Stimulated activated CD8-positive, alpha-beta memory T cell treated with anti-CD3 and anti-CD28 coated beads, Interleukin-12 subunit alpha, Interleukin-12 subunit beta, amount 100 ng/mL, for 4 hours (primary cell): ENCODE data around the gene FRMD3.

Source experiments
- DNase-seq: peaks from one replicate; pipeline ENCODE4 v3.0.0-alpha.2; 2020; ENCODE audit warnings: low read depth

FRMD3 gene

GRCh38 chr9:83334320-83334719, 203.9 kb downstream of the FRMD3 start:
- peak; percentile 16 for DNase-seq

- no peak for DNase-seq
Observed at GRCh38 chr9:83330207-83331196, 207.7 kb downstream of the FRMD3 start.

- no peak for DNase-seq
Observed at GRCh38 chr9:83327750-83328622, 210.2 kb downstream of the FRMD3 start.

GRCh38 chr9:83327323-83327722, 210.9 kb downstream of the FRMD3 start:
- no peak for DNase-seq

- no peak for DNase-seq
Observed at GRCh38 chr9:83323148-83323547, 215.1 kb downstream of the FRMD3 start.

GRCh38 chr9:83322438-83322837, 215.8 kb downstream of the FRMD3 start:
- DNase-seq, result no peak

- no peak for DNase-seq
Observed at GRCh38 chr9:83317244-83317643, 221.0 kb downstream of the FRMD3 start.

- DNase-seq, result no peak
Observed at GRCh38 chr9:83315649-83316048, 222.6 kb downstream of the FRMD3 start.

GRCh38 chr9:83313781-83314180, 224.4 kb downstream of the FRMD3 start:
- DNase-seq, result no peak

GRCh38 chr9:83312537-83312936, 225.7 kb downstream of the FRMD3 start:
- no peak for DNase-seq

- DNase-seq, result no peak
Observed at GRCh38 chr9:83307066-83307724, 231.0 kb downstream of the FRMD3 start.

- DNase-seq, result no peak
Observed at GRCh38 chr9:83304686-83305085, 233.5 kb downstream of the FRMD3 start.

GRCh38 chr9:83299571-83299970, 238.6 kb downstream of the FRMD3 start:
- DNase-seq, result no peak

GRCh38 chr9:83299094-83299493, 239.1 kb downstream of the FRMD3 start:
- no peak for DNase-seq

GRCh38 chr9:83296123-83296522, 242.1 kb downstream of the FRMD3 start:
- no peak for DNase-seq

GRCh38 chr9:83294816-83295215, 243.4 kb downstream of the FRMD3 start:
- DNase-seq, result no peak

- DNase-seq, result no peak
Observed at GRCh38 chr9:83291196-83291595, 247.0 kb downstream of the FRMD3 start.

- no peak for DNase-seq
Observed at GRCh38 chr9:83290692-83291091, 247.5 kb downstream of the FRMD3 start.

GRCh38 chr9:83287021-83287420, 251.2 kb downstream of the FRMD3 start:
- no peak for DNase-seq

GRCh38 chr9:83285445-83286225, 252.6 kb downstream of the FRMD3 start:
- no peak for DNase-seq

- DNase-seq, result no peak
Observed at GRCh38 chr9:83284746-83285145, 253.5 kb downstream of the FRMD3 start.
